Omental fat pad (tissue), 4 donors: ENCODE measurements around the gene MYO1A. TPM values are rescaled to one million over a fixed set of nuclear protein-coding genes. Genes with fewer than 3 reads are reported as not detected.

ENCODE experiments used
- ATAC-seq: fragments of 150-250 bp; one replicate; pipeline ENCODE4 v1.9.1; 2016; ENCODE audit warnings: mild to moderate bottlenecking, moderate library complexity; ENCODE audit not compliant: low FRiP score
- DNase-seq: peaks from one replicate; pipeline ENCODE4 v3.0.0-alpha.2; 2019; ENCODE audit warnings: low spot score
- total RNA-seq, 4 donors: library from RNA; depleted of rRNA; stranded (reverse); fragments of >200 nt; gene quantifications; one replicate each; pipeline ENCODE4 v1.1.0, GENCODE V29; 2016
- TF ChIP-seq, protein P1 (sequence below), 3 donors: fragments of 450-650 bp; IDR thresholded peaks; one replicate each; pipeline ENCODE4 v1.5.1; 2016 to 2017; ENCODE audit warnings: antibody characterized with exemption in 3 of 3, mild to moderate bottlenecking in 3 of 3, moderate library complexity in 2 of 3

The MYO1A gene
- total RNA-seq, 4 donors from 2014 or later = 0.25 to 0.74 (median 0.32) TPM; not detected in 1

DNA sequence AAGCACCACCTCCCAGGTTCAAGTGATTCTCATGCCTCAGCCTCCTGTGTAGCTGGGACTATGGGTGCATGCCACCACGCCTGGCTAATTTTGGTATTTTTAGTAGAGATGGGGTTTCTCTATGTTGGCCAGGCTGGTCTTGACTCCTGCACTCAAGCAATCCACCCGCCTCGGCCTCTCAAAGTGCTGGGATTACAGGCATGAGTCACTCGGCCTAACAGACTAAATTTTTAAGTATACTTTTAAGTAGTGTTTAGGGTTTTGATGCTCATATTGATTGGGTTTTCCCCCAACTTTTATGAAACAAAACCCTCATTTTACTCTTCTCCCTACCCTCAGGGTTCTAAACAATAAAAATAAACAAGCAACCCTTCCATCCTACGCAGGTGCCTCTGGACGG lies 5.5 kb downstream of the MYO1A start:
- TF ChIP-seq, protein P1, sequence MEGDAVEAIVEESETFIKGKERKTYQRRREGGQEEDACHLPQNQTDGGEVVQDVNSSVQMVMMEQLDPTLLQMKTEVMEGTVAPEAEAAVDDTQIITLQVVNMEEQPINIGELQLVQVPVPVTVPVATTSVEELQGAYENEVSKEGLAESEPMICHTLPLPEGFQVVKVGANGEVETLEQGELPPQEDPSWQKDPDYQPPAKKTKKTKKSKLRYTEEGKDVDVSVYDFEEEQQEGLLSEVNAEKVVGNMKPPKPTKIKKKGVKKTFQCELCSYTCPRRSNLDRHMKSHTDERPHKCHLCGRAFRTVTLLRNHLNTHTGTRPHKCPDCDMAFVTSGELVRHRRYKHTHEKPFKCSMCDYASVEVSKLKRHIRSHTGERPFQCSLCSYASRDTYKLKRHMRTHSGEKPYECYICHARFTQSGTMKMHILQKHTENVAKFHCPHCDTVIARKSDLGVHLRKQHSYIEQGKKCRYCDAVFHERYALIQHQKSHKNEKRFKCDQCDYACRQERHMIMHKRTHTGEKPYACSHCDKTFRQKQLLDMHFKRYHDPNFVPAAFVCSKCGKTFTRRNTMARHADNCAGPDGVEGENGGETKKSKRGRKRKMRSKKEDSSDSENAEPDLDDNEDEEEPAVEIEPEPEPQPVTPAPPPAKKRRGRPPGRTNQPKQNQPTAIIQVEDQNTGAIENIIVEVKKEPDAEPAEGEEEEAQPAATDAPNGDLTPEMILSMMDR (IDR thresholded peaks at IDR 0.05) = no peak
- no peak for ATAC-seq
- DNase-seq = no peak

DNA sequence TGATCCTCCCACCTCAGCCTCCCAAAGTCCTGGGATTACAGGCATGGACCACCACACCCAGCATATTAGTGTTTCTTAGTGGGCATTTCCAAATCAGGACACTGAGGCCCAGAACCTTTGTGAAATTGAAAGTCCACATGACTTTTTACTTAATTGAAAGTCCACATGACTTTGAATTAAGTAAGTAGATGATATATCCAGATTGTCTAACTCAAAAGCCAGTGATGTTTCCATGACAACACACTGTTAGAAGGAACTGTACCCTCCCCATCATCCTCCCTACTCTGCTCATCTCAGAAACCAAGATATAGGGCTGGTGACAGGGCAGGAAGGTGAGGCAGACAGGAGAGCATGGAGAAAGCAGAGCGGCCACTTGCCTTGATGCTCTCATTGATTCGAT lies 7.2 kb downstream of the MYO1A start:
- TF ChIP-seq, protein P1 (IDR thresholded peaks at IDR 0.05) = no peak
- DNase-seq (no peak), ATAC-seq (no peak)

DNA sequence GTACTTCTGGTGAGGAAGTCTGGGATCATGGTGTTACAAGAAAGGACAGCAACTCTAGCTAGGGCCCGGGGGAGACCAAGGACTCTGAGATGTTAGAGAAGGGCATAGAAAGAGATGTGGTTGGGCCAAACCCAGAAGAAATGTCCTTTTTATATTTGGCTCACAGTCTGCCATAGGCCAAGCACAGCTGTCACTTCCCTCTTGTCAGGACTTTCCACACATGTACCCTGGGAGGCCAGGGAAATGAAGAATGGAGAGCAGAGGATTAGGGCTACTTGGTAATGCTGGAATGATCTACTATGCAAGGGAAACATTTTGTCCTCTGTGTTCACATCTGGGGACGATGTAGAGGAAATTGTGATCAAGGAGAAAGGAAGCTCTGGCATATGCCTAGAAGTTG lies 9.2 kb downstream of the MYO1A start:
- ATAC-seq = no peak
- TF ChIP-seq, protein P1 (IDR thresholded peaks at IDR 0.05) = no peak
- DNase-seq = no peak

DNA sequence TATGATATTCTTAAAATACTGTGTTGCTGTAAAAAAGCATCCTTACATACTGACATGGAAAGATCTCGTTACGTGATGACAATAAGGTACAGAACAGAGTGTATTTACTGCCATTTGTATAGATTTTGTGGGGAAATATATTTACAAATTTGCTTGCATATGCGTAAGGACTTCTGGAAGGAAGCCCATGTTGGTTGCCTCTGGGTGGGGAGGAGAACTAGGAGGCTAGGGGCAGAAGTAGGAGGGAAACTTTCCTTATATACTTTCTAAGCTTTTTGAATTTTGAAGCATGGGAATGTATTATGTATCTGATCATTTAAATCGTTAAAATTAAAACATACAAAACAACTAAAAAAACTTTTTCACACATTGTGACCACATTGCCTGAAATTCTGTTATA lies 9.7 kb downstream of the MYO1A start:
- ATAC-seq (no peak), DNase-seq (no peak)
- TF ChIP-seq, protein P1 (IDR thresholded peaks at IDR 0.05) = no peak

DNA sequence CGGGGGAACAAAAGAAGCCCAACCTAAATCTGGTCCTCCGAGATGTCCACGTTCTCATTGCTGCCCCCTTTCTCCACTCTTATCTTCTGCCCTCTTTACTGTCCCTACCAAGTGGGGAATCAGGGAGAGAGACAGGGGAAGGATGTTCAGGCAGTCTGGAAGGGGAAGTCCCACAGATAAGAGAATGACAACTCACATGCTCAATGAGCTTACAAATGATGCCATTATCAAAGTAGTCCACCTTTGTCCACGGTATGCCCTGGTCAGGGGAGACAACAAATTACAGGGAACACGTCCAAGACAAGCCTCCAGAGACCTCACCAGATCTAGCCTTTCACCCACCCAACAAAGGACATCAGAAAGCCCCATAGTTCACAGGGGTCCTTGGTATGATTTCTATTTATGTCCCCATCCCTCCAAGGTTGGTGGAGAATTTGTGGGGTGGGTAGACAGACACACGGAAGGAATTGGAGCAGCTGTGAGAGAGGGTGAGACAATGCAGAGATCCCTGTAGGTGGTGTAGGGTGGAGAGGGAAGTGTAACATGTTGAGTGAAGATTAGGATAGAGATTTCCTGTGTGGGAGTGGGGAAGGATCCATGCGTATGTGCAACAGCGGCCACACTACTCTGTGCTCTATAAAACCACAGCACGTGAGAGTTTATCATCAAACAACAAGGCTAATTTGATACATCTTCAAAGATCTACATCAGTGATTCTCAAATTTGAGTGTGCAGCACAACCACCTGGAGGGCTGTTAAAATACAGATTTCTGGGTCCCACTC lies 10.7 kb downstream of the MYO1A start:
- no peak for DNase-seq
- no peak for ATAC-seq
- TF ChIP-seq, protein P1 (IDR thresholded peaks at IDR 0.05) = no peak

DNA sequence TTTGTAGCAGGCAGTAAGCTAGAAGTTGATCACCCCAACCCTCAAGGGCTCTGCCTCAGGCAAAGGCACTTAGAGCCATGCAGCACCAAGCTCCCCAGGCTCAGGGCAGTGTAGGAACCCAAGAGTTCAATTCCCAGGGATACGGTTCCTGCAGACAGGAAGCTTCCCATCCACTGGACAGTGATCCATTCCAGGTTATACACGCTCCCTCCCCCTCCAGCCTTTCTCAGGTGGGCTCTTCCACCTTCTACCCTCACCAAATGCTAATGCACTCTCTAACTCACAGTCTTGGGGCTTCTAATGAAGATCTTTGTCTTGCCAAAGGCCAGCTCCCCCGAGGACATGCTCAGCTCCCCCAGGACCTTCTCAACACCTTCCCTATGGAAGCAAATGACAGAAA lies 12.7 kb downstream of the MYO1A start:
- TF ChIP-seq, protein P1 (IDR thresholded peaks at IDR 0.05) = no peak
- DNase-seq (no peak), ATAC-seq (no peak)

DNA sequence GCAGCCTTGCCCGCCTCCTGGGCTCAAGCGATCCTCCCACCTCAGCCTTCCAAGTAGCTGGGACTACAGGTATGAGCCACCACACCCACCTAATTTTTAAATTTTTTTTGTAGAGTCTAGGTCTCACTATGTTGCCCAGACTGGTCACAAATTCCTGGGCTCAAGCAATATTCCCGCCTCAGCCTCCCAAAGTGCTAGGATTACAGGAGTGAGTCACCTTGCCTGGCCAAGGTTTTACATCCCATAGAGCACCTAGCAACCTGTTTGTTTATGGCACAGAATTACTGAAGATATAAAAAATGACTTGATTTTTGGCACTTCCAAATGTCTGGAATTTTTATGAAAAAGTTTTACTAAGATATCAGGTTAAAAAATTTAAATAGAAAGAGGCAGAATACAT lies 16.5 kb downstream of the MYO1A start:
- TF ChIP-seq, protein P1 (IDR thresholded peaks at IDR 0.05) = no peak
- no peak for DNase-seq
- ATAC-seq = peak; percentile 86
